RKO (cell line): ENCODE data around the gene FBXW11.

ENCODE experiments used
- DNase-seq: peaks from one replicate; pipeline ENCODE4 v3.0.0-alpha.2; 2016; ENCODE audit warnings: low spot score

FBXW11 gene

GRCh38 chr5:171840711-171841522, 165.5 kb downstream of the FBXW11 start:
- DNase-seq, result no peak

GRCh38 chr5:171840066-171840465, 166.4 kb downstream of the FBXW11 start:
- peak; percentile 12 for DNase-seq

GRCh38 chr5:171839112-171839511, 167.3 kb downstream of the FBXW11 start:
- no peak for DNase-seq

GRCh38 chr5:171838066-171838465, 168.4 kb downstream of the FBXW11 start:
- DNase-seq, result no peak

GRCh38 chr5:171837522-171837921, 168.9 kb downstream of the FBXW11 start:
- no peak for DNase-seq

GRCh38 chr5:171835066-171835465, 171.4 kb downstream of the FBXW11 start:
- DNase-seq, result no peak

GRCh38 chr5:171834461-171834860, 172.0 kb downstream of the FBXW11 start:
- DNase-seq, result no peak

GRCh38 chr5:171832775-171833174, 173.7 kb downstream of the FBXW11 start:
- no peak for DNase-seq

GRCh38 chr5:171830686-171831085, 175.8 kb downstream of the FBXW11 start:
- peak; percentile 48 for DNase-seq

- no peak for DNase-seq
Measured at GRCh38 chr5:171827162-171827561, 179.3 kb downstream of the FBXW11 start.

GRCh38 chr5:171826132-171826531, 180.3 kb downstream of the FBXW11 start:
- DNase-seq, result no peak

- peak; percentile 29 for DNase-seq
Measured at GRCh38 chr5:171825051-171825450, 181.4 kb downstream of the FBXW11 start.

GRCh38 chr5:171823269-171823668, 183.2 kb downstream of the FBXW11 start:
- no peak for DNase-seq

- DNase-seq, result no peak
Measured at GRCh38 chr5:171821286-171821685, 185.2 kb downstream of the FBXW11 start.

- DNase-seq, result no peak
Measured at GRCh38 chr5:171820561-171820960, 185.9 kb downstream of the FBXW11 start.

- DNase-seq, result no peak
Measured at GRCh38 chr5:171816666-171817065, 189.8 kb downstream of the FBXW11 start.

- DNase-seq, result no peak
Measured at GRCh38 chr5:171813813-171814490, 192.5 kb downstream of the FBXW11 start.

- no peak for DNase-seq
Measured at GRCh38 chr5:171813270-171813669, 193.2 kb downstream of the FBXW11 start.
